IMR-90 (cell line): Measurements from ENCODE around the gene CWC27. TPM values are rescaled to one million over a fixed set of nuclear protein-coding genes. Genes with fewer than 3 reads are reported as not detected.

Source experiments
- ATAC-seq: fragments of 200-7000 bp; cut with Tn5 transposase; 2 replicates; pipeline ENCODE4 v1.9.1; 2020; ENCODE audit warnings: low read depth, mild to moderate bottlenecking, moderate library complexity
- BruUV-seq: library from RNA; stranded (reverse); fragments of 400-500 nt; replicated peaks from 2 replicates; lab custom pipeline; 2021; lab: Mats Ljungman, UMichigan
- CTCF ChIA-PET: fragments of 300-600 bp; formaldehyde crosslinking; extraction: SDS; loops from one replicate; lab custom pipeline; 2021; ENCODE audit warnings: antibody characterized with exemption; lab: Yijun Ruan, JAX
- POLR2A ChIA-PET: fragments of 300-600 bp; sonication (Branson Sonifier 250); formaldehyde crosslinking; loops from one replicate; lab custom pipeline; 2022; ENCODE audit warnings: antibody characterized with exemption; ENCODE audit not compliant: unreplicated experiment; lab: Charles Lee
- DNase-seq: peaks from one replicate; pipeline ENCODE4 v3.0.0; 2013
- H2AFZ ChIP-seq: replicated peaks from 2 replicates; pipeline ENCODE3; 2013; ENCODE audit warnings: low read length, mild to moderate bottlenecking; ENCODE audit not compliant: poor library complexity
- H2AK5ac ChIP-seq: 2 replicates; pipeline ENCODE4 v1.6.1; 2013; ENCODE audit warnings: low read depth, low read length, inconsistent platforms
- H2AK9ac ChIP-seq: replicated peaks from 2 replicates; pipeline ENCODE3; 2013; ENCODE audit warnings: mild to moderate bottlenecking, low read depth, low read length, moderate library complexity; ENCODE audit not compliant: poor library complexity
- H2BK120ac ChIP-seq: 2 replicates; pipeline ENCODE4 v1.6.1; 2013; ENCODE audit warnings: low read depth, low read length, inconsistent platforms
- H2BK15ac ChIP-seq: 3 replicates; pipeline ENCODE4 v1.6.1; 2013; ENCODE audit warnings: low read depth, low read length, inconsistent platforms
- H2BK20ac ChIP-seq: 2 replicates; pipeline ENCODE4 v1.6.1; 2013; ENCODE audit warnings: low read depth, mild to moderate bottlenecking, inconsistent platforms, low read length, moderate library complexity
- H2BK5ac ChIP-seq: 2 replicates; pipeline ENCODE4 v1.6.1; 2013; ENCODE audit warnings: mild to moderate bottlenecking, low read depth, low read length, inconsistent platforms; ENCODE audit not compliant: poor library complexity, severe bottlenecking
- H3K14ac ChIP-seq: replicated peaks from 2 replicates; pipeline ENCODE4 v1.6.1; 2013; ENCODE audit warnings: low read depth, low read length, inconsistent platforms
- H3K18ac ChIP-seq: 2 replicates; pipeline ENCODE4 v1.6.1; 2013; ENCODE audit warnings: low read depth, low read length, control low read depth
- H3K23ac ChIP-seq: 2 replicates; pipeline ENCODE4 v1.6.1; 2013; ENCODE audit warnings: low read depth, low read length, inconsistent platforms
- H3K27ac ChIP-seq: 2 replicates; pipeline ENCODE4 v1.5.1; 2013; ENCODE audit warnings: mild to moderate bottlenecking, control low read depth, low read length; ENCODE audit not compliant: insufficient read depth
- H3K27me3 ChIP-seq: 2 replicates; pipeline ENCODE4 v1.6.1; 2013; ENCODE audit warnings: low read length; ENCODE audit not compliant: control insufficient read depth, insufficient read depth
- H3K36me3 ChIP-seq: 2 replicates; pipeline ENCODE4 v1.6.1; 2013; ENCODE audit warnings: low read length, mixed read lengths; ENCODE audit not compliant: control insufficient read depth, insufficient read depth
- H3K4ac ChIP-seq: 2 replicates; pipeline ENCODE4 v1.6.1; 2013; ENCODE audit warnings: low read depth, low read length, inconsistent platforms
- H3K4me1 ChIP-seq: 2 replicates; pipeline ENCODE4 v1.6.1; 2013; ENCODE audit warnings: low read length, mixed read lengths; ENCODE audit not compliant: control insufficient read depth, insufficient read depth
- H3K4me2 ChIP-seq: 2 replicates; pipeline ENCODE4 v1.6.1; 2013; ENCODE audit warnings: low read depth, mild to moderate bottlenecking, control low read depth, low read length, moderate library complexity
- H3K4me3 ChIP-seq: 2 replicates; pipeline ENCODE4 v1.5.1; 2013; ENCODE audit warnings: low read depth, mild to moderate bottlenecking, control low read depth, low read length, moderate library complexity; ENCODE audit not compliant: insufficient read depth
- H3K56ac ChIP-seq: 2 replicates; pipeline ENCODE4 v1.6.1; 2013; ENCODE audit warnings: low read length, inconsistent platforms; ENCODE audit not compliant: insufficient read depth; ENCODE audit errors: extremely low read depth
- H3K79me1 ChIP-seq, 2 experiments: 2 replicates each; pipeline ENCODE4 v1.6.1; 2013; ENCODE audit warnings: low read length in 2 of 2, inconsistent platforms in 1 of 2, low read depth in 1 of 2
- H3K9ac ChIP-seq: 2 replicates; pipeline ENCODE4 v1.6.1; 2013; ENCODE audit warnings: low read depth, low read length, control low read depth
- H3K9me1 ChIP-seq: 2 replicates; pipeline ENCODE4 v1.6.1; 2013; ENCODE audit warnings: low read length, inconsistent platforms; ENCODE audit not compliant: insufficient read depth
- H3K9me3 ChIP-seq: 2 replicates; pipeline ENCODE4 v1.6.1; 2013; ENCODE audit warnings: low read length; ENCODE audit not compliant: control insufficient read depth, insufficient read depth
- H4K20me1 ChIP-seq: 2 replicates; pipeline ENCODE4 v1.6.1; 2013; ENCODE audit warnings: low read length, inconsistent platforms; ENCODE audit not compliant: insufficient read depth
- H4K5ac ChIP-seq: 2 replicates; pipeline ENCODE4 v1.6.1; 2013; ENCODE audit warnings: mild to moderate bottlenecking, low read depth, low read length, control low read depth
- H4K8ac ChIP-seq, 2 experiments: 2 replicates each; pipeline ENCODE4 v1.6.1; 2013; ENCODE audit warnings: low read depth in 2 of 2, low read length in 2 of 2, control low read depth in 1 of 2, inconsistent platforms in 1 of 2
- H4K91ac ChIP-seq: 2 replicates; pipeline ENCODE4 v1.6.1; 2013; ENCODE audit warnings: low read depth, low read length, inconsistent platforms; ENCODE audit not compliant: insufficient read depth
- BHLHE40 ChIP-seq: fragments of 150-350 bp; IDR thresholded peaks from 2 replicates; pipeline ENCODE4 v1.6.1; 2016; ENCODE audit warnings: mild to moderate bottlenecking, low read depth, low read length
- CEBPB ChIP-seq: IDR thresholded peaks from 2 replicates; pipeline ENCODE4 v1.6.1; 2012; ENCODE audit warnings: low read depth, low read length, improper control_type of control experiment
- CHD1 ChIP-seq: IDR thresholded peaks from 2 replicates; pipeline ENCODE4 v1.6.1; 2012; ENCODE audit warnings: low read depth, low read length, improper control_type of control experiment
- CTCF ChIP-seq: conservative IDR thresholded peaks from 2 replicates; pipeline ENCODE4 v1.5.1; 2012; ENCODE audit warnings: mild to moderate bottlenecking, low read depth, low read length, improper control_type of control experiment
- FOS ChIP-seq: fragments of 150-350 bp; IDR thresholded peaks from 2 replicates; pipeline ENCODE4 v1.6.1; 2016; ENCODE audit warnings: low read depth, low read length
- MAFK ChIP-seq: IDR thresholded peaks from 2 replicates; pipeline ENCODE4 v1.6.1; 2012; ENCODE audit warnings: low read depth, low read length, improper control_type of control experiment
- MAZ ChIP-seq: IDR thresholded peaks from 2 replicates; pipeline ENCODE4 v1.6.1; 2012; ENCODE audit warnings: low read depth, mild to moderate bottlenecking, low read length, improper control_type of control experiment, moderate library complexity, borderline replicate concordance
- MXI1 ChIP-seq: IDR thresholded peaks from 2 replicates; pipeline ENCODE4 v1.6.1; 2012; ENCODE audit warnings: low read depth, mild to moderate bottlenecking, low read length, moderate library complexity, borderline replicate concordance
- NFE2L2 ChIP-seq: fragments of 150-350 bp; IDR thresholded peaks from 2 replicates; pipeline ENCODE4 v1.6.1; 2016; ENCODE audit warnings: low read depth, mild to moderate bottlenecking, low read length
- POLR2A ChIP-seq: IDR thresholded peaks from 2 replicates; pipeline ENCODE4 v1.6.1; 2012; ENCODE audit warnings: mild to moderate bottlenecking, low read depth, low read length
- RAD21 ChIP-seq: IDR thresholded peaks from 2 replicates; pipeline ENCODE4 v1.6.1; 2012; ENCODE audit warnings: low read length, improper control_type of control experiment
- RCOR1 ChIP-seq: IDR thresholded peaks from 2 replicates; pipeline ENCODE4 v1.6.1; 2012; ENCODE audit warnings: mild to moderate bottlenecking, low read length, improper control_type of control experiment; ENCODE audit not compliant: insufficient replicate concordance
- RFX5 ChIP-seq: IDR thresholded peaks from 2 replicates; pipeline ENCODE4 v1.8.0; 2012; ENCODE audit warnings: low read depth, mild to moderate bottlenecking, low read length, moderate library complexity
- SMC3 ChIP-seq: fragments of 150-350 bp; IDR thresholded peaks from 2 replicates; pipeline ENCODE4 v1.6.1; 2016; ENCODE audit warnings: low read depth, mild to moderate bottlenecking, antibody characterized with exemption, low read length, moderate library complexity
- USF2 ChIP-seq: fragments of 150-350 bp; IDR thresholded peaks from 2 replicates; pipeline ENCODE4 v1.6.1; 2017; ENCODE audit warnings: mild to moderate bottlenecking, antibody characterized with exemption, low read length, low read depth
- WGBS, 2 experiments: methylation state at CpG; one replicate each; pipeline versions ENCODE4 v1.1.5 to v1.1.7; 2013; ENCODE audit warnings: missing lambda C conversion rate in 2 of 2; ENCODE audit not compliant: insufficient read length in 1 of 2; ENCODE audit errors: extremely low coverage in 2 of 2; 5-methylcytosine and 5-hydroxymethylcytosine counted together
- dilution Hi-C: fragments of 300-500 bp; cut with HindIII; formaldehyde crosslinking; loops from one replicate; pipeline ENCODE4 v1.14.3; 2018; ENCODE audit warnings: low sequenced_read_pairs; ENCODE audit not compliant: unreplicated experiment
- in situ Hi-C: fragments of 300-500 bp; cut with MboI; formaldehyde crosslinking; loops from 3 replicates; pipeline ENCODE4 v1.14.3; 2019; ENCODE audit warnings: low sequenced_read_pairs, inconsistent platforms, mixed read lengths
- intact Hi-C: fragments of 100-400 bp; cut with micrococcal nuclease; formaldehyde crosslinking; loops from 2 replicates; pipeline ENCODE4 v1.10.0; 2022
- polyA plus RNA-seq, 3 experiments: library from polyadenylated mRNA; depleted of rRNA; stranded (reverse); fragments of >200 nt; gene quantifications; 2 replicates each; pipeline ENCODE4 v1.2.3, GENCODE V29; 2012; ENCODE audit warnings: low replicate concordance in 1 of 3
- total RNA-seq: library from RNA; depleted of rRNA; stranded (reverse); fragments of >200 nt; gene quantifications from 2 replicates; pipeline ENCODE4 v1.2.3, GENCODE V29; 2012

The CWC27 gene
- total and polyA plus RNA-seq, 2 of the 4 experiments (the other 2 are of a cell fraction) = 13.3 to 17.1 TPM

- H3K9me3 ChIP-seq = no peaks in the 10 kb centered on the region
- BruUV-seq = no TSS peak
- H2AFZ ChIP-seq = peak overlapping the region; percentile 23
- ATAC-seq (no peak), DNase-seq (no peak)
- H4K20me1 ChIP-seq = no peaks in the 10 kb centered on the region
- ChIA-PET CTCF (interaction anchor here (0.6 kb wide), 1 partner anchor 63 kb away, joined by 3 read pairs; no protein-coding TSS in a partner anchor), POLR2A (no interaction called here)
- peaks cover 0 to 14% of the 10 kb centered on the region in 2 experiments; a peak in 3 of 4 replicates for H3K79me1 ChIP-seq
- H4K5ac ChIP-seq = peak overlapping the region; percentile 100
- H2AK9ac ChIP-seq = peak overlapping the region; percentile 47
- peak overlapping the region; percentile 32 for H3K27ac ChIP-seq
- H4K91ac ChIP-seq = peak overlapping the region; percentile 98
- peak overlapping the region; percentile 95 for H2BK5ac ChIP-seq
- peak overlapping the region; percentile 64 for H2BK15ac ChIP-seq
- no peak for TF ChIP-seq USF2
- no peak for TF ChIP-seq MXI1
- TF ChIP-seq CEBPB = no peak
- no peak; the same call in 1 of the 2 replicates for TF ChIP-seq POLR2A
- no peak for TF ChIP-seq MAFK
- TF ChIP-seq BHLHE40 = no peak
- no peak for TF ChIP-seq RAD21
- no peak for TF ChIP-seq FOS
- TF ChIP-seq MAZ = no peak
- no peak for TF ChIP-seq CTCF
- TF ChIP-seq RCOR1 = no peak
- TF ChIP-seq RFX5 = no peak
- TF ChIP-seq NFE2L2 = no peak
- TF ChIP-seq CHD1 = no peak
- TF ChIP-seq SMC3 = no peak
- peaks cover 8% of the 10 kb centered on the region for H3K4me1 ChIP-seq
- peak overlapping the region; percentile 67 for H2BK20ac ChIP-seq
- H3K9ac ChIP-seq = no peak overlapping the region
- H3K4ac ChIP-seq = peak overlapping the region; percentile 93
- H3K56ac ChIP-seq = peak overlapping the region; percentile 94; the same call in 1 of the 2 replicates
- H3K4me2 ChIP-seq = no peak overlapping the region
- intact Hi-C loops (no loop called here), dilution Hi-C loops (no loop called here), in situ Hi-C loops (no loop called here)
- peak overlapping the region; percentile 99 for H4K8ac ChIP-seq
- peak overlapping the region; percentile 86 for H2AK5ac ChIP-seq
- WGBS, 2 experiments = 83% methylated on average over 1 of the region's 9 CpGs; no CpG with 5 or more reads in 1 of the 2 experiments
- no peak overlapping the region for H3K4me3 ChIP-seq
- H3K9me1 ChIP-seq = no peaks in the 10 kb centered on the region; the same call in 1 of the 2 replicates
- no peaks in the 10 kb centered on the region for H3K27me3 ChIP-seq
- H2BK120ac ChIP-seq = peak overlapping the region; percentile 92
- peak overlapping the region; percentile 79 for H3K14ac ChIP-seq
- H3K36me3 ChIP-seq = no peaks in the 10 kb centered on the region
- peak overlapping the region; percentile 87 for H3K18ac ChIP-seq
- peak overlapping the region; percentile 59 for H3K23ac ChIP-seq
These were observed 265.5 kb downstream of the CWC27 start for GRCh38 chr5:65034029-65034812.
